K562 (cell line): ENCODE data around the gene FAM53A. TPM values are rescaled to one million over a fixed set of nuclear protein-coding genes. Genes with fewer than 3 reads are reported as not detected.

Experiments
- ATAC-seq: fragments of 200-7000 bp; cut with Tn5 transposase; 3 replicates; pipeline ENCODE4 v1.9.1; 2020; ENCODE audit warnings: moderate library complexity
- BruUV-seq: library from RNA; stranded (reverse); fragments of 400-500 nt; replicated peaks from 2 replicates; lab custom pipeline; 2021; lab: Mats Ljungman, UMichigan
- CTCF ChIA-PET: fragments of 300-600 bp; formaldehyde crosslinking; extraction: SDS; loops from one replicate; lab custom pipeline; 2021; ENCODE audit warnings: low intra/inter-chr PET ratio; lab: Yijun Ruan, JAX
- POLR2A ChIA-PET: fragments of 300-600, 350-650 bp; sonication (Branson Sonifier 250); formaldehyde crosslinking; extraction: SDS; loops from one replicate; lab custom pipeline; 2021; ENCODE audit warnings: antibody characterized with exemption, inconsistent platforms; lab: Yijun Ruan, JAX
- DNase-seq, 4 experiments: peaks; one replicate each; pipeline versions ENCODE4 v3.0.0 to v3.0.0-alpha.2; 2011 to 2018; ENCODE audit warnings: low spot score in 3 of 4, mixed read lengths in 3 of 4; ENCODE audit errors: extremely low read depth in 1 of 4
- FAIRE-seq: peaks from 2 replicates; lab custom pipeline; 2011; peaks lifted over from hg19 to GRCh38; lab: Jason Lieb, UNC
- H2AFZ ChIP-seq: 2 replicates; pipeline ENCODE4 v1.6.0; 2011; ENCODE audit warnings: low read depth, low read length, control low read depth, inconsistent platforms
- H3K27ac ChIP-seq: fragments of 200-600 bp; 3 replicates; pipeline ENCODE4 v1.8.0; 2011; ENCODE audit warnings: low read depth, mild to moderate bottlenecking, control low read depth, inconsistent platforms, low read length, moderate library complexity, mixed read lengths; ENCODE audit errors: extremely low read depth
- H3K27me3 ChIP-seq, 2 experiments: fragments of 300-600 bp in 1 of 2; 2 replicates in 1 of 2; 3 replicates in 1 of 2; pipeline versions ENCODE4 v1.6.0 to v1.8.0; 2011; ENCODE audit warnings: inconsistent platforms in 2 of 2, low read length in 2 of 2, mild to moderate bottlenecking in 1 of 2, mixed read lengths in 1 of 2, moderate library complexity in 1 of 2; ENCODE audit not compliant: control insufficient read depth in 2 of 2, insufficient read depth in 2 of 2
- H3K36me3 ChIP-seq: fragments of 300-600 bp; 3 replicates; pipeline ENCODE4 v1.8.0; 2011; ENCODE audit warnings: mild to moderate bottlenecking, low read length, inconsistent platforms; ENCODE audit not compliant: control insufficient read depth, insufficient read depth
- H3K4me1 ChIP-seq, 2 experiments: fragments of 200-600 bp in 1 of 2; replicated peaks in 1 of 2; 2 replicates in 1 of 2; 3 replicates in 1 of 2; pipeline versions ENCODE4 v1.5.1 to v1.8.0; 2011; ENCODE audit warnings: inconsistent platforms in 2 of 2, low read length in 2 of 2, mild to moderate bottlenecking in 1 of 2, mixed read lengths in 1 of 2, moderate library complexity in 1 of 2; ENCODE audit not compliant: control insufficient read depth in 2 of 2, insufficient read depth in 2 of 2
- H3K4me2 ChIP-seq: 2 replicates; pipeline ENCODE4 v1.6.1; 2011; ENCODE audit warnings: low read length, control low read depth, inconsistent platforms, mixed read lengths; ENCODE audit not compliant: insufficient read depth
- H3K4me3 ChIP-seq: fragments of 200-600 bp; sonication (generic), shearing (Covaris generic); 2 replicates; pipeline ENCODE4 v1.5.1; 2016; ENCODE audit warnings: control low read depth, inconsistent platforms
- H3K79me2 ChIP-seq: fragments of 200-600 bp; 3 replicates; pipeline ENCODE4 v1.8.0; 2011; ENCODE audit warnings: low read length, inconsistent platforms; ENCODE audit not compliant: control insufficient read depth, insufficient read depth
- H3K9ac ChIP-seq, 2 experiments: 2 replicates each; pipeline versions ENCODE4 v1.6.0 to v1.6.1; 2011; ENCODE audit warnings: low read depth in 2 of 2, low read length in 2 of 2, control low read depth in 1 of 2, inconsistent platforms in 1 of 2, mild to moderate bottlenecking in 1 of 2, mixed read lengths in 1 of 2; ENCODE audit not compliant: insufficient read depth in 1 of 2
- H3K9me1 ChIP-seq: one replicate; pipeline ENCODE4 v1.6.0; 2011; ENCODE audit warnings: inconsistent platforms, mild to moderate bottlenecking, low read length, moderate library complexity; ENCODE audit not compliant: control insufficient read depth, insufficient read depth
- H3K9me3 ChIP-seq: replicated peaks from 2 replicates; pipeline ENCODE4 v1.5.1; 2011; ENCODE audit warnings: low read depth, low read length, inconsistent platforms; ENCODE audit not compliant: control insufficient read depth, insufficient read depth
- H4K20me1 ChIP-seq: replicated peaks from 2 replicates; pipeline ENCODE4 v1.6.1; 2011; ENCODE audit warnings: low read length, inconsistent platforms, mixed read lengths; ENCODE audit not compliant: control insufficient read depth, insufficient read depth
- ADNP ChIP-seq: fragments of 200-800 bp; sonication (Bioruptor generic); IDR thresholded peaks from 2 replicates; pipeline ENCODE4 v1.6.1; 2016; ENCODE audit warnings: missing genetic modification characterization, missing compliant biosample characterization
- CBFA2T2 ChIP-seq: fragments of 450-650 bp; conservative IDR thresholded peaks from 2 replicates; pipeline ENCODE4 v1.6.1; 2017; ENCODE audit warnings: mild to moderate bottlenecking
- MAFK ChIP-seq: IDR thresholded peaks from 2 replicates; pipeline ENCODE4 v1.6.1; 2011; ENCODE audit warnings: low read length, improper control_type of control experiment
- MTA2 ChIP-seq: fragments of 450-650 bp; IDR thresholded peaks from 2 replicates; pipeline ENCODE4 v1.6.1; 2016; ENCODE audit warnings: low read depth
- NFIX ChIP-seq: fragments of 250-450 bp; sonication (Bioruptor Pico); IDR thresholded peaks from 2 replicates; pipeline ENCODE4 v1.4.0; 2020; ENCODE audit warnings: low read depth, mild to moderate bottlenecking, moderate library complexity
- RAD21 ChIP-seq, 2 experiments: fragments of 250-450 bp in 1 of 2; fragments of 450-650 bp in 1 of 2; sonication (Bioruptor Pico) in 1 of 2; formaldehyde crosslinking in 1 of 2; IDR thresholded peaks in 1 of 2; conservative IDR thresholded peaks in 1 of 2; 2 replicates each; pipeline versions ENCODE4 v1.4.0 to v1.8.0; 2020 to 2022; ENCODE audit warnings: mild to moderate bottlenecking in 2 of 2, moderate library complexity in 1 of 2
- ZBTB17 ChIP-seq: fragments of 450-650 bp; formaldehyde crosslinking; IDR thresholded peaks from 2 replicates; pipeline ENCODE4 v1.4.0; 2020; ENCODE audit warnings: mild to moderate bottlenecking
- ZFP36 ChIP-seq: fragments of 150-350 bp; IDR thresholded peaks from 2 replicates; pipeline ENCODE4 v1.6.1; 2018; ENCODE audit warnings: low read length, low read depth; ENCODE audit not compliant: partially characterized antibody
- ZNF444 ChIP-seq: fragments of 250-450 bp; sonication (Bioruptor Pico); IDR thresholded peaks from 2 replicates; pipeline ENCODE4 v1.4.0; 2020; ENCODE audit warnings: mild to moderate bottlenecking, moderate library complexity
- WGBS: fragments of 100-300 bp; shearing (Covaris generic); methylation state at CpG from one replicate; pipeline ENCODE4 v1.1.6; 2016; ENCODE audit warnings: low coverage, mixed read lengths; ENCODE audit not compliant: insufficient coverage; ENCODE audit errors: missing lambda C conversion rate; 5-methylcytosine and 5-hydroxymethylcytosine counted together
- in situ Hi-C: fragments of 300-500 bp; cut with MboI; formaldehyde crosslinking; loops from 4 replicates; pipeline ENCODE4 v1.15.0; 2018; ENCODE audit warnings: inconsistent platforms, mixed read lengths
- intact Hi-C: fragments of 100-400 bp; cut with micrococcal nuclease; formaldehyde crosslinking; loops from 2 replicates; pipeline ENCODE4 v1.14.2; 2022
- polyA plus RNA-seq, 8 experiments: library from polyadenylated mRNA; depleted of rRNA in 4 of 8; stranded (reverse) in 5 of 8; unstranded in 3 of 8; fragments of >200 nt; fragmentation: Nextera tagmentation in 2 of 8; fragmentation: Illumina TruSeq in 1 of 8; extraction: Ambion mirVana in 2 of 8; extraction: Trizol in 1 of 8; gene quantifications; 2 replicates each; pipeline versions ENCODE4 v1.2.1 to v1.2.3, GENCODE V29; 2011 to 2014; ENCODE audit warnings: inconsistent platforms in 1 of 8, missing spikeins in 1 of 8
- total RNA-seq, 7 experiments: library from RNA; depleted of rRNA in 6 of 7; stranded (reverse); fragments of >200 nt in 6 of 7; fragmentation: Illumina TruSeq in 2 of 7; extraction: Trizol in 2 of 7; gene quantifications; 2 replicates each; pipeline versions ENCODE4 v1.2.1 to v1.2.3, GENCODE V29; 2011 to 2021; ENCODE audit warnings: low replicate concordance in 1 of 7
- TF ChIP-seq, protein P1 (sequence below): fragments of 250-450 bp; sonication (Bioruptor Pico); IDR thresholded peaks from 2 replicates; pipeline ENCODE4 v1.5.1; 2021; ENCODE audit warnings: mild to moderate bottlenecking
- TF ChIP-seq, protein P2 (sequence below): IDR thresholded peaks from 2 replicates; pipeline ENCODE4 v1.6.1; 2011; ENCODE audit warnings: borderline replicate concordance, low read depth, mild to moderate bottlenecking, moderate library complexity, low read length; ENCODE audit not compliant: insufficient read depth, poor library complexity, severe bottlenecking
- TF ChIP-seq, protein P3 (sequence below): sonication (generic); formaldehyde crosslinking; IDR thresholded peaks from 2 replicates; pipeline ENCODE4 v1.8.1; 2022; ENCODE audit warnings: missing genetic modification reagents
- TF ChIP-seq, protein P4 (sequence below): fragments of 250-450 bp; sonication (Bioruptor Pico); IDR thresholded peaks from 2 replicates; pipeline ENCODE4 v1.8.0; 2021; ENCODE audit warnings: moderate library complexity, mild to moderate bottlenecking, inconsistent platforms

The FAM53A gene
- total and polyA plus RNA-seq, 9 of the 15 experiments (the other 6 are each of a cell fraction or from before 2014, with no cell fraction given), result 0.53 to 2.7 (median 1.4) TPM; not detected in 2

DNA sequence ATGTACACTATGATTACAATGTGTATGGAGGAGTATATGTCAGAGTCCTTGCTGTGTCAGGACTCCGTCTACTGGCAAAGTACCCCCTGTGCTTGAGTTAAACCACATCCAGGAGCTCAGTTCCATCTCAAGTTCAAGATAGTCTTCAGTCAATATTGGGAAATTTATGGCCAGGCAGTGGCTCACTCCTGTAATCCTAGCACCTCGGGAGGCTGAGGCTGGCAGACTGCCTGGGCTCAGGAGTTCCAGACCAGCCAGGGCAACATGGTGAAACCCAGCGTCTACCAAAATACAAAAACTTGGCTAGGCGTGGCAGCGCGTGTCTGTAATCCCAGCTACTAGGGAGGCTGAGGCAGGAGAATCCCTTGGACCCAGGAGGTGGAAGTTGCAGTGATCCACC, 22.2 kb upstream of the FAM53A start:
- POLR2A ChIA-PET, result interaction anchor here (0.6 to 6.8 kb wide), 4 partner anchors 13 to 143 kb away, joined by 3 to 49 read pairs (median 4); no protein-coding TSS in a partner anchor
- 93% methylated on average over 6 of the region's 6 CpGs for WGBS

More for the DNA sequence above, 22.2 kb upstream of the FAM53A start:
- no peaks in the 10 kb centered on the region for H3K9me3 ChIP-seq
- no peak overlapping the region for H3K27ac ChIP-seq
- H3K4me3 ChIP-seq, result no peak overlapping the region
- peak overlapping the region in 1 of 2 experiments; percentile 19; a peak in 2 of 4 replicates for H3K9ac ChIP-seq
- CTCF ChIA-PET, result no interaction called here
- H3K4me2 ChIP-seq, result no peak overlapping the region
- no TSS peak for BruUV-seq
- H3K36me3 ChIP-seq, result peaks cover 88% of the 10 kb centered on the region
- peaks cover 16 to 22% of the 10 kb centered on the region in 2 experiments; a peak in 4 of 5 replicates for H3K4me1 ChIP-seq
- ATAC-seq (no peak), DNase-seq (no peak), FAIRE-seq (no peak)
- peaks cover 50% of the 10 kb centered on the region for H4K20me1 ChIP-seq
- peaks cover 95% of the 10 kb centered on the region for H3K79me2 ChIP-seq
- TF ChIP-seq ADNP (tag) (no peak), RAD21 (CRISPR knock-in tag; conservative IDR thresholded peaks at IDR 0.05 in 1 of 2, IDR thresholded peaks at IDR 0.05 in 1 of 2) (no peak), CBFA2T2 (no peak), ZNF444 (CRISPR knock-in tag) (no peak), NFIX (no peak), ZBTB17 (CRISPR knock-in tag) (no peak), MAFK (no peak), MTA2 (no peak), ZFP36 (no peak)
- TF ChIP-seq, protein P1, sequence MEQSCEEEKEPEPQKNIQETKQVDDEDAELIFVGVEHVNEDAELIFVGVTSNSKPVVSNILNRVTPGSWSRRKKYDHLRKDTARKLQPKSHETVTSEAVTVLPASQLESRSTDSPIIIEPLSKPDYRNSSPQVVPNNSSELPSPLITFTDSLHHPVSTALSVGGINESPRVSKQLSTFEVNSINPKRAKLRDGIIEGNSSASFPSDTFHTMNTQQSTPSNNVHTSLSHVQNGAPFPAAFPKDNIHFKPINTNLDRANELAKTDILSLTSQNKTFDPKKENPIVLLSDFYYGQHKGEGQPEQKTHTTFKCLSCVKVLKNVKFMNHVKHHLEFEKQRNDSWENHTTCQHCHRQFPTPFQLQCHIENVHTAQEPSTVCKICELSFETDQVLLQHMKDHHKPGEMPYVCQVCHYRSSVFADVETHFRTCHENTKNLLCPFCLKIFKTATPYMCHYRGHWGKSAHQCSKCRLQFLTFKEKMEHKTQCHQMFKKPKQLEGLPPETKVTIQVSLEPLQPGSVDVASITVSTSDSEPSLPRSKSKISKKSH, result no peak
- TF ChIP-seq, protein P2, sequence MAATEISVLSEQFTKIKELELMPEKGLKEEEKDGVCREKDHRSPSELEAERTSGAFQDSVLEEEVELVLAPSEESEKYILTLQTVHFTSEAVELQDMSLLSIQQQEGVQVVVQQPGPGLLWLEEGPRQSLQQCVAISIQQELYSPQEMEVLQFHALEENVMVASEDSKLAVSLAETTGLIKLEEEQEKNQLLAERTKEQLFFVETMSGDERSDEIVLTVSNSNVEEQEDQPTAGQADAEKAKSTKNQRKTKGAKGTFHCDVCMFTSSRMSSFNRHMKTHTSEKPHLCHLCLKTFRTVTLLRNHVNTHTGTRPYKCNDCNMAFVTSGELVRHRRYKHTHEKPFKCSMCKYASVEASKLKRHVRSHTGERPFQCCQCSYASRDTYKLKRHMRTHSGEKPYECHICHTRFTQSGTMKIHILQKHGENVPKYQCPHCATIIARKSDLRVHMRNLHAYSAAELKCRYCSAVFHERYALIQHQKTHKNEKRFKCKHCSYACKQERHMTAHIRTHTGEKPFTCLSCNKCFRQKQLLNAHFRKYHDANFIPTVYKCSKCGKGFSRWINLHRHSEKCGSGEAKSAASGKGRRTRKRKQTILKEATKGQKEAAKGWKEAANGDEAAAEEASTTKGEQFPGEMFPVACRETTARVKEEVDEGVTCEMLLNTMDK, result no peak
- TF ChIP-seq, protein P3, sequence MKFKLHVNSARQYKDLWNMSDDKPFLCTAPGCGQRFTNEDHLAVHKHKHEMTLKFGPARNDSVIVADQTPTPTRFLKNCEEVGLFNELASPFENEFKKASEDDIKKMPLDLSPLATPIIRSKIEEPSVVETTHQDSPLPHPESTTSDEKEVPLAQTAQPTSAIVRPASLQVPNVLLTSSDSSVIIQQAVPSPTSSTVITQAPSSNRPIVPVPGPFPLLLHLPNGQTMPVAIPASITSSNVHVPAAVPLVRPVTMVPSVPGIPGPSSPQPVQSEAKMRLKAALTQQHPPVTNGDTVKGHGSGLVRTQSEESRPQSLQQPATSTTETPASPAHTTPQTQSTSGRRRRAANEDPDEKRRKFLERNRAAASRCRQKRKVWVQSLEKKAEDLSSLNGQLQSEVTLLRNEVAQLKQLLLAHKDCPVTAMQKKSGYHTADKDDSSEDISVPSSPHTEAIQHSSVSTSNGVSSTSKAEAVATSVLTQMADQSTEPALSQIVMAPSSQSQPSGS, result no peak
- TF ChIP-seq, protein P4, sequence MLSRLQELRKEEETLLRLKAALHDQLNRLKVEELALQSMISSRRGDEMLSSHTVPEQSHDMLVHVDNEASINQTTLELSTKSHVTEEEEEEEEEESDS, result no peak
- in situ Hi-C loops, result no loop called here
- intact Hi-C loops, result no loop called here
- peaks cover 3% of the 10 kb centered on the region for H3K9me1 ChIP-seq
- H3K27me3 ChIP-seq, result no peaks in the 10 kb centered on the region
- no peak overlapping the region for H2AFZ ChIP-seq
